EL (cell line): Measurements from ENCODE around the gene USP46.

Experiments
- DNase-seq: peaks from one replicate; pipeline ENCODE4 v3.0.0-alpha.2; 2016

USP46 gene

DNA sequence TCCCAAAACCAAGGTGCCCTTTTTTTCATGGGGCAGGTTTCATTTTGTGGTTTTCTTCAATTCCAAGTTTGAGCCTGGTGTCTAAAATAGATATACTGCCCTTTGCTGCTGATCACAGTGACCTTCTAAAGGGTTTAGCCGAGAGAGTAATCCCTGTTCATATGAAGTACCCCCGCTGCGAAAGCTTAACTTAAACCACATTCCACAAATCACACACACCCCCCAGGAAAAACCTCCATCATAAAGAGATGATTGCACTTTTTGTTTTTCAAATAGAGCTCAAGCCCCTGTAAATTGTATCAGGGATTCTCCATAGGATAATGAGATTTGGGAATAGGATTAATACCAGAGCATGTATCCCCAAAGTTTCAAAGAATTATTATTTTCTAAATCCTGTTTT, 90.8 kb downstream of the USP46 start:
- no peak for DNase-seq

GRCh38 chr4:52566136-52567031, 92.7 kb downstream of the USP46 start:
- no peak for DNase-seq

- DNase-seq, result peak; percentile 39
These were observed 98.2 kb downstream of the USP46 start for GRCh38 chr4:52560844-52561280.

GRCh38 chr4:52555356-52555716, 103.8 kb downstream of the USP46 start:
- DNase-seq, result no peak

DNA sequence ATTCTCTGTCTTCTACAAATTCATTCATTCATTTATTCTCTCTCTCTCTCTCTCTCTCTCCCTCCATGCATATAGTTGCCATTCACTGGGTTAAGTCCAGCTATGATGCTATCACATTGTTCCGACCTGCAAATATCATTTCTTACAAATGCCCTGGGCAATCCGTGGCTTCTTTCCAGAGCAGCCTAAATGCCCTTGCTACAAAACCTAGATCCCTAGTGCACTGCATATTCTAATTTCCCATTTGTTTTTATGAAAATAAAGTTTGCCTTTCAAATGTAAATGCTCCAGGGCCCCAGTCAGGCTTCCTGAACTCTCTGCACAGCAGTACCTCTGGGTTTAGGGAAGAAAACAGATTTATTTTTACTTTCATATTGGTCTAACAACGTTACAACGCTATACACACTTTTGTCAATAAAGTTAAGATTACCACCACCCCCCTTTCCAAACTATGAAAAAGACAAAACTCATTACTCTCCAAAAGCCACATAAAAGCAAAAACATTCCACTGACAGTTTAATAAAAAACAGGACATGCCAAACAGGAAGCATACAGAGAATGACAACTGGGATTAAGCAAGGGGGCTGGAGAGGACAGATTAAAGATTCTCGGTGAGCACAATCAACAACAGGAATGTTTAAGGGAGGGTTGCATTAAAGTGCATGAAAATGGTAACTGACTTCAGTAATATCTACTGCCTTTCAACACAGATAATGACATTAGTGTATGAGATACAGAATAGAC, 104.3 kb downstream of the USP46 start:
- no peak for DNase-seq

- DNase-seq, result no peak
These were observed 106.3 kb downstream of the USP46 start for GRCh38 chr4:52552778-52553177.

DNA sequence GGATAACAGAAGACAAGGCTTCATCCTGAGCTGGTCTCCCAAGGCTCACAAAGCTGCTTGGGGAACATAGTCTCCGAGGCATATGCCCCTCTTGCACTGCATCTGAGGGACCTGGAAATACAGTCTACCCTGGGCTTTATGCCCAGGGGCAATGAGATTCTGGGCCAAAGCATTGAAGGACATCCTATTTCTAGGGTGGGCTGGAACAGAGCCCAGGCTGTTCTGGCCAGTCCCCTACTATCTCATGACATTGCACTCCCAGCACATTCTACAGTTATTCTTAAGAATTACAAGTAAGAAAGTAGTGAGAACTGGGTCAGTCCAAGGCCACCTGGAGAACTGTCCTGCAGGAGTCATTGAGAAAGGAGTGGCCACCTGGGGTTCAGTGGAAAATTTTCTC, 107.6 kb downstream of the USP46 start:
- DNase-seq, result no peak

DNA sequence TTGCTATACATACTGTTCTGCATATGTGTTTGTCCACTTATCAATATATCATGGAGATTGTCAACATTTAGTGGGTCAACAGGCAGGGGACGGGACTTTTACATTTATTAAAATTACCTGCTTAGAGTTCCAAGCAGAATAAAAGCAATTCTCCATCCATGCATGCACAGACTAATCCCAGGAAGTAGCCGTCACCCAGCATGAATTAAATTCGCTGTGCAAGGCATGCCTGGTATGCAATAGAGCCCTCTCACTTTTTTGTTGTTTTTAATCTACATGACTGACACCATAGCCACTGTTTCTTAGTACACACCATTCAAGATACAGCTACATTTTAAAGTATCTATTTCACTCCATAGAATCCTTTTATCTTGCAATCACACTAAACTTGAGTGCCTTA, 108.9 kb downstream of the USP46 start:
- DNase-seq, result no peak

DNA sequence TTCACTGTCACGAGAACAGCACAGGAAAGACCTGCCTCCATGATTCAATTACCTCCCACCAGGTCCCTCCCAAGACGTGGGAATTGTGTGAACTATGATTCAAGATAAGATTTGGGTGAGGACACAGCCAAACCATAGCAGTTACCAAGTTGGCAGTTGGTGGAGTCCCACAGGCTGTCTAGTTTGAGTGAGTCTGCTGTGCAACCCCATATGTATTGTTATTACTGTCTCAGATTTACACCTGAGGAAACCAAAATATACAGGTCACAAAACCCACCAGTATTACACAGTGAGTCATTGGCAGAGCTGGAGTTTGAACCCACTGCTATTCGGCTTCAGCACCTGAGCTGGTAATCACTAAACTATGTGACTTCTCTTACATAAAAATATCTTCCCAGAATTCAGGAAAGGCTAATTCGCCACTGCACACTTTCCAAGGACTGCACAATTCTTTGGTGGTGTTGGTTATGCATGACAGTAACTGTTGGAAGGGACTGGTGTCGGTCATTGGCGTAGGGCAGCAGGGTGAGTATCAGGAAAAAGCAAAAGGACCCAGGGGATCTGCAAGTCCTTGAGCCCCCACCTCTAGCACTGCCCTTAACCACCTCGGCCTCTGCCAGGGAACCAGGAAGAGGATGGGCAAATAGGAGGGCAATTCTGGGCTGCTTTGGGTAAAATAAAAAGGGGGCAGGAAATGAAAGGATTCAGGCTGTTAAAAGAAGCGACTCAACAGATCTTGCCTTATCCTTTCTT, 110.1 kb downstream of the USP46 start:
- DNase-seq, result no peak

- DNase-seq, result no peak
These were observed 112.7 kb downstream of the USP46 start for GRCh38 chr4:52546449-52546848.

GRCh38 chr4:52545099-52546069, 113.7 kb downstream of the USP46 start:
- peak; percentile 67 for DNase-seq
